Measurements from ENCODE around the gene MARCHF3.
"Not testable (repeated sequence)": the region's sequence is repeated elsewhere in the genome, so short reads cannot be mapped to it uniquely, and the experiment has no call there.

The MARCHF3 gene

DNA sequence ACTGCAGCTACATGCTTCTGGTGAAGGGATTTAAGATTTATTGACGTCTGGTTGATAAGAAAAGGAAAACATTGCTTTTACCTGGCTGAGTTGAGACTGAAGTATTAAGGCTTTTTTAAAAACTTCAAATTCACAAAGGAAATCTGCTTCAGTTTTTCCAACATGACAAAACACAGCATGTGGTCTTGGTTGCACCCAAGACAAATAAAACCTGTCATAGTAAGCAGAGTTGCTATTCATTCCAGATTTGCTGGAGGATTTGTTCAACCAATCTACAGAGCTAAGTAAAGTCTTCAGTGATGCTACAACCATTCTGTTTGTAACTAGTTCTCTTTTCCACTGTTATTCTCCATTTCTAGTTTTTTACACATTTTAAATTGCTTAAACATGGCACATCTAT, 31.6 kb upstream of the MARCHF3 start:
- DNase-seq, result no peak
- TF ChIP-seq POLR2A (IDR thresholded peaks at IDR 0.05; ENCODE audit: low read length) (no peak), GATA1 (IDR thresholded peaks at IDR 0.05; ENCODE audit: low read depth, low read length) (no peak)

GRCh38 chr5:127061537-127061936, 31.2 kb upstream of the MARCHF3 start:
- no peak for DNase-seq
- no peak for TF ChIP-seq GATA1 (IDR thresholded peaks at IDR 0.05; ENCODE audit: low read depth, low read length)
- no peak for TF ChIP-seq POLR2A (IDR thresholded peaks at IDR 0.05; ENCODE audit: low read length)

GRCh38 chr5:127060470-127060985, 30.2 kb upstream of the MARCHF3 start:
- DNase-seq, result no peak
- TF ChIP-seq POLR2A (IDR thresholded peaks at IDR 0.05; ENCODE audit: low read length) (no peak), GATA1 (IDR thresholded peaks at IDR 0.05; ENCODE audit: low read depth, low read length) (no peak)

DNA sequence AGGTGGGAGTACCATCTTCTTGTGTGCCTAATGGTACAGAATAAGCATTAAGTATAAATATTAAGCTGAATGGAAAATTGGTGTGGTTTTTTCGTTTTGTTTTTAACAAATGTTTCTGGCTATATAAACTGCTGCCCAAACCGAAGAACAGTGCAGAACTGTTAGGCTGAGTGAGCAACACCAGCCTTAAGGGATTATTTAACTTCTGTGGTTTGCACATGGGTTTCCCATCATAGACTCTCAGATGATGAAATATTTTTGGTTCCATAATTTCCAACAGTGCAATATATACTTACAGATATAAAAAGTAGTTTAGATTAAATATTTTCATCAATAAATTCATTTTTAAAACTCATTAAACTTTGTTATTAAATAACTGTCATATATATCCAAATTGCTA, 26.5 kb upstream of the MARCHF3 start:
- TF ChIP-seq POLR2A (IDR thresholded peaks at IDR 0.05; ENCODE audit: low read length), result no peak
- TF ChIP-seq GATA1 (IDR thresholded peaks at IDR 0.05; ENCODE audit: low read depth, low read length), result no peak

GRCh38 chr5:127055880-127056653, 25.7 kb upstream of the MARCHF3 start:
- TF ChIP-seq GATA1 (IDR thresholded peaks at IDR 0.05; ENCODE audit: low read depth, low read length) (no peak), POLR2A (IDR thresholded peaks at IDR 0.05; ENCODE audit: low read length) (no peak)
- DNase-seq, result no peak

More for the DNA sequence above, 26.5 kb upstream of the MARCHF3 start:
- DNase-seq, result no peak

- DNase-seq, result not testable (repeated sequence)
Observed at GRCh38 chr5:127053551-127053950, 23.2 kb upstream of the MARCHF3 start.

DNA sequence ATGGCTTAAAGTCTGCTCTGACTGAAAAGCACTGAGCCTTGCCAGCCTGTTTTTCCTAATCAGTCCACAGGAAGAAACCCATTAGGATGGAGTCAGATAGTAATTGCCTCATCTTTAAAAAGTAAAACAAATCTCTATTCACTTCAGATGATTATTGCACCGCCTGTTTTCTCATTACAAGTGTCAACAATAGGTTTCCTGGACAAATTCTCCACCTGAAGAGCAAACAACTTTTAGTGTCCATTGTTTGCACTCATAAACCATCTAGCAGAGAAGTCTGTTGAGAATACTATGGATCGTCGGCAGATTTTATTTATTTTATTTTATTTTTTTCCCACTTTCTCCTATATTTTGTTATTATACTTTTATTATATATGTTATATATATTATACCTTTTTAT, 22.7 kb upstream of the MARCHF3 start:
- TF ChIP-seq POLR2A (IDR thresholded peaks at IDR 0.05; ENCODE audit: low read length), result no peak
- no peak for TF ChIP-seq GATA1 (IDR thresholded peaks at IDR 0.05; ENCODE audit: low read depth, low read length)
- DNase-seq, result no peak

- no peak for DNase-seq
- TF ChIP-seq GATA1 (IDR thresholded peaks at IDR 0.05; ENCODE audit: low read depth, low read length), result no peak
- no peak for TF ChIP-seq POLR2A (IDR thresholded peaks at IDR 0.05; ENCODE audit: low read length)
Observed at GRCh38 chr5:127051591-127051990, 21.2 kb upstream of the MARCHF3 start.

GRCh38 chr5:127046343-127047072, 16.1 kb upstream of the MARCHF3 start:
- TF ChIP-seq POLR2A (IDR thresholded peaks at IDR 0.05; ENCODE audit: low read length), result no peak
- TF ChIP-seq GATA1 (IDR thresholded peaks at IDR 0.05; ENCODE audit: low read depth, low read length), result no peak

GRCh38 chr5:127042593-127042992, 12.2 kb upstream of the MARCHF3 start:
- TF ChIP-seq POLR2A (IDR thresholded peaks at IDR 0.05; ENCODE audit: low read length), result no peak
- TF ChIP-seq GATA1 (IDR thresholded peaks at IDR 0.05; ENCODE audit: low read depth, low read length), result no peak
- peak; percentile 16 to 36 for DNase-seq

More at GRCh38 chr5:127046343-127047072, 16.1 kb upstream of the MARCHF3 start:
- no peak for DNase-seq

DNA sequence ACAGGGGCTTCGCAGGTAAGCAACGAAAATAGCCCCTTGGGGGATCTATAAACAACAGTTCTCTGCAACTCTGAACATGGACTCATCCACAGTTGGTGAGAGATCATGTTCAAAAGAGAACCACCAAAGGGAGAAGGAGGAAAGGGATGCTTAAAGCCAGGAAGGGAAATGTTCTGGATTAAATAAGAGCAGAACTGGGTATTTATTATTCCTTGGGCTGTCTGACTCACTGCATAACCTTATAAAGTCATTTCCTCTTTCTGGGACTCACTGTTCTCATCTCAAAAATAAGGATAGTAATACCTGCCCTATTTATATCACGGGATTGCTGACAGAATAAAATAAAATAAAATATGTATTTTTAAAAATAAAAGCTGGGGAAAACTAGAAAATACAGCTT, 11.2 kb upstream of the MARCHF3 start:
- no peak for DNase-seq
- TF ChIP-seq POLR2A (IDR thresholded peaks at IDR 0.05; ENCODE audit: low read length), result no peak
- TF ChIP-seq GATA1 (IDR thresholded peaks at IDR 0.05; ENCODE audit: low read depth, low read length), result no peak

- DNase-seq, result peak; percentile 16 to 26
- TF ChIP-seq POLR2A (IDR thresholded peaks at IDR 0.05; ENCODE audit: low read length) (no peak), GATA1 (IDR thresholded peaks at IDR 0.05; ENCODE audit: low read depth, low read length) (no peak)
Observed at GRCh38 chr5:127040796-127041520, 10.6 kb upstream of the MARCHF3 start.

GRCh38 chr5:127038550-127038949, 8.2 kb upstream of the MARCHF3 start:
- TF ChIP-seq POLR2A (IDR thresholded peaks at IDR 0.05; ENCODE audit: low read length) (no peak), GATA1 (IDR thresholded peaks at IDR 0.05; ENCODE audit: low read depth, low read length) (no peak)
- no peak for DNase-seq

GRCh38 chr5:127031863-127032232, 1.5 kb upstream of the MARCHF3 start:
- no peak for TF ChIP-seq GATA1 (IDR thresholded peaks at IDR 0.05; ENCODE audit: low read depth, low read length)
- no peak for TF ChIP-seq POLR2A (IDR thresholded peaks at IDR 0.05; ENCODE audit: low read length)
- DNase-seq, result peak; percentile 43 to 69

Data from erythroblast (primary cell).